Astrocyte of the spinal cord (primary cell): ENCODE results near the gene SEC14L1.

ENCODE experiments used
- DNase-seq: peaks from one replicate; pipeline ENCODE4 v3.0.0; 2011; ENCODE audit warnings: low read depth, low spot score
- H3K4me3 ChIP-seq: 2 replicates; pipeline ENCODE4 v1.5.1; 2011; ENCODE audit warnings: low read depth, mild to moderate bottlenecking, low read length, moderate library complexity
- in situ Hi-C: cut with HindIII; loops from 2 replicates; pipeline ENCODE4 v1.10.0; 2017; ENCODE audit warnings: low sequenced_read_pairs
- TF ChIP-seq, protein P1 (sequence below): IDR thresholded peaks from 2 replicates; pipeline ENCODE4 v1.5.1; 2012; ENCODE audit warnings: low read depth, mild to moderate bottlenecking, low read length, inconsistent platforms

SEC14L1 gene

DNA sequence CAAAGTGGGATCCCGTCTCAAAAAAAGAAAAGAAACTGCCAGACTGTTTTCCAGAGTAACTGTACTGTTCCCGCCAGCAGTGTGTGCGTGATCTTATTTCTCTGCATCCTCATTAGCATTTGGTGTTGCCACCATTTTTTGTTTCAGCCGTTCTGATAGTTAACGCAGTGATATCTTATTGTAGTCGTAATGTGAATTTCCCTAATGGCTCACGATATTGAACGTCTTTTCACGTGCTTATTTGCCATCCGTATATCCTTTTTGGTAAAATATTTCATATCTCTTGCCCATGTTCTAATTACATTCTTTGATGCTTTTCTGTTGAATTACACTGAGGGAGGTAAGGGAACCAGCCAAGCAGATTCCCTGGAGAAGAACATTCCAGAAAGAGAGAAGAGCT lies 92.4 kb downstream of the SEC14L1 start:
- DNase-seq, result no peak
- TF ChIP-seq, protein P1, sequence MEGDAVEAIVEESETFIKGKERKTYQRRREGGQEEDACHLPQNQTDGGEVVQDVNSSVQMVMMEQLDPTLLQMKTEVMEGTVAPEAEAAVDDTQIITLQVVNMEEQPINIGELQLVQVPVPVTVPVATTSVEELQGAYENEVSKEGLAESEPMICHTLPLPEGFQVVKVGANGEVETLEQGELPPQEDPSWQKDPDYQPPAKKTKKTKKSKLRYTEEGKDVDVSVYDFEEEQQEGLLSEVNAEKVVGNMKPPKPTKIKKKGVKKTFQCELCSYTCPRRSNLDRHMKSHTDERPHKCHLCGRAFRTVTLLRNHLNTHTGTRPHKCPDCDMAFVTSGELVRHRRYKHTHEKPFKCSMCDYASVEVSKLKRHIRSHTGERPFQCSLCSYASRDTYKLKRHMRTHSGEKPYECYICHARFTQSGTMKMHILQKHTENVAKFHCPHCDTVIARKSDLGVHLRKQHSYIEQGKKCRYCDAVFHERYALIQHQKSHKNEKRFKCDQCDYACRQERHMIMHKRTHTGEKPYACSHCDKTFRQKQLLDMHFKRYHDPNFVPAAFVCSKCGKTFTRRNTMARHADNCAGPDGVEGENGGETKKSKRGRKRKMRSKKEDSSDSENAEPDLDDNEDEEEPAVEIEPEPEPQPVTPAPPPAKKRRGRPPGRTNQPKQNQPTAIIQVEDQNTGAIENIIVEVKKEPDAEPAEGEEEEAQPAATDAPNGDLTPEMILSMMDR, result no peak
- in situ Hi-C loops, result no loop called here
- no peak overlapping the region for H3K4me3 ChIP-seq

DNA sequence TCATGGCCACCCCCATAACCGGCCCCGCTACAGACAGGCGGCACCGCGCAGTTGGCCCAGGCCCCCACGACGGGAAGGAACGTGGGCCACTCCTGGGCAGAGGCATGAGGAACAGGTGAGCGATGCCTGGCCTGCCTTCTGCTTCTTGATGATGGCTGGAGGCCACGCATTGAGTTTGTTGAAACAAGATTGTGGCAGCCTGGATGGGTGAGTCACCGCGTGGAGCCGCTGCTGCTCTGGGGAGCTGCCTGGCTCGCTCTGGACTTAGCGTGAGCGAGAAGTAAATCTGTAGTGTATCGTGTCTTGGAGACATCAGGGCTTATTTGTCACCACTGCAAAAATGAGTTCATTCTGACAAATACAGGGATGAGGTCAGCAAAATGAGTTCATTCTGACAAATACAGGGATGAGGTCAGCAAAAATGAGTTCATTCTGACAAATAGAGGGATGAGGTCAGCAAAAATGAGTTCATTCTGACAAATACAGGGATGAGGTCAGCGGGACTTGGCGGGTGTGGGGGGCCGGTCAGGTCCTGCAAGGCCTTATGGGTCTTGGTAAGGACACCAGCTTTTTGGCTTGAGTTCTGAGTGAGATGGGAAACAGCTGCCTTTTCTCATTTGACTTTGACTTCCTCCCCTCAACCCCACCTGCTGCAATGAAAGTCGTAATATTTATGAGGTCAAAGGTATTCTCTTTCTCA lies 93.0 kb downstream of the SEC14L1 start:
- peak; percentile 71 for DNase-seq
- no peak overlapping the region for H3K4me3 ChIP-seq
- TF ChIP-seq, protein P1, result no peak
- in situ Hi-C loops, result no loop called here

DNA sequence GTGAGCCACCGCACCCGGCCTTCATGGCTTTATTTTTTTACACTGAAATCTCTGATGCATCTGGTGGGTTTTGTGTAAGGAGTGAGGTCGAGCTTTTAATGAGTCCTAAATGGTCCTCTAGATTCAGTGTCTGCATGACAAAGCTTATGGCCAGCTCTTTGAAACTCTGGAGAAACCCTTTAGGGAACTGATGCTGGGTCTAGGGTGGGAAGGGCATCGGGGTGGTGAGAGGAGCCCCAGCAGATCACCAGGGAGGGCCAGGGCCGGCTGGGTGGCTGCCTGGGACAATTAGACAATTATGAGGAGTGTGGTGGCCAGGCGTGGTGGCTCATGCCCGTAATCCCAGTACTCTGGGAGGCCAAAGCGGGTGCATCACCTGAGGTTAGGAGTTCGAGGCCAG lies 93.9 kb downstream of the SEC14L1 start:
- TF ChIP-seq, protein P1, result no peak
- no peak for DNase-seq
- no peak overlapping the region for H3K4me3 ChIP-seq
- in situ Hi-C loops, result no loop called here

DNA sequence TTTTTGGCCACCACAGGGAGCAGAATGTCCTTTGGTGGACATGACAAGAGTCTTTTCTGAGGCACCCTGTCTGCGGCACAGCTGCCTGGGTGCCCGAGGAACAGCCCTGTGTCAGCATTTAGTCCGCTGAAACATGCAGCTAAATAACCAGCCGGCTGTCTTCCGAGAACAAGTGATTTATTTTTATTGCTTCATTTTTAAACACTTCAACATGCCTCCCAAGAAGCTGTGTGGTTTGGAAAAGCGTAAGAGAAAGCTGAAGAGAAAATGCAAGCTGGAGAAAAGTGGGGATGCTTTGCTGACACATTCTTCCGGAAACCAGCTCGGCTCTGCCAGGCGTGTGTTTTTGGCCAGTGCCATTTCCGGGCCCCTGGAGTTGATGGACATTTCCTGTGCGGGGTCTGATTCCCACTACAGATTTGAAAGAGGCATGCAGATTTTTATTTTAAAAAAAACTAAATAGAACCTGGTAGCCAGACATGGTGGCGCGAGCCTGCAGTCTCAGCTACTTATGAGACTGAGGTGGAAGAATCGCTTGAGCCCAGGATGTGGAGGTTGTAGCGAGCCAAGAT lies 94.7 kb downstream of the SEC14L1 start:
- TF ChIP-seq, protein P1, result no peak
- peak overlapping the region; percentile 27 for H3K4me3 ChIP-seq
- in situ Hi-C loops, result no loop called here
- DNase-seq, result peak; percentile 90

DNA sequence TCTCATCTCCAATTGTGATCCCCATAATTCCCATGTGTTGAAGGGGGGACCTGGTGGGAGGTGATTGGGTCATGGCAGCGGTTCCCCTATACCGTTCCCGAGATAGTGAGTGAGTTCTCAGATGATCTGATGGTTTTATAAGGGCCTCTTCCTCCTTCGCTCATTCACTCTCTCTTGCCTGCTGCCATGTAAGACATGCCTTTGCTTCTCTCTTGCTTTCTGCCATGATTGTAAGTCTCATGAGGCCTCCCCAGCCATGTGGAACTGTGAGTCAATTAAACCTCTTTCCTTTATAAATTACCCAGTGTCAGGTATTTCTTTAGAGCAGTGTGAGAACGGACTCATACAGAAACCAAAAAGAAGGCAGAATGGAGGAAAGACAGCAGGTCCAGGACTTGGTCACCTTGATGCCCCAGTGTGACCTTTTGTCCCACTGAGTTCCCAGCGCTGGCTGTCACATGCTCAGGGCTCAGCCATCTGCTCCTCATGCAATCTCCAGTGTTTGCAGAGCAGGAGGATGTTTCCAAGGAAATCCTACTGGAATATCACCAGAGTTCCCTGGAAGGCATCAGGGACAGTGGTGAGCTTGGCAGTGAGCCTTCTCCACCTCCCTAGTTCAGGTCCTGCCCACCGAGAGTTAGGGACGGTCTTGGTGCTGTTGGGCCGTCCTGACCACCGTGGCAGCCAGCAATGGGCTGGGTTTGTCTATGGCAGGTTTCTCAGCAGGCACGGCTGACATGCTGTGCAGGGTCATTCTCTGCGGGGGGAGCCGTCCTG lies 96.7 kb downstream of the SEC14L1 start:
- in situ Hi-C loops, result no loop called here
- no peak overlapping the region for H3K4me3 ChIP-seq

DNA sequence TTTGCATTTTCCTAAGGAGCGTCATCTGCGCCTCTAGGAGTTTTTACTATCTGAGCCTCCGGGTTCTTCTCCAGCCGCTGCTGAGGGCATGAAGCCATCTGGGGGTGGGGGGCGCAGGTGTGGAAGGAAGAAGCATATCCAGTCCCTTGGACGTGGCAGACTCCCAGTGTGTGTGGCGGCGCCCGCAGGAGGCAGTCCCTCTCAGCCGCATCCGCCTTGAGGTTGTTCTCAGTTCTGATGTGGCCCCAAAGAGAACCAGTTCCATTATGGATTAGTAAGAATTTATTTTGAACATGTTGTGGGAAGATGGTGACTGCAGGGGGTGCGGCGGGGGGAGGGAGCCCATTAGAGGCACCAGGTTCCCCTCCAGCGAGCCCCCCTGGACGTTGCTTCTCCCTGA lies 100.2 kb downstream of the SEC14L1 start:
- no peak overlapping the region for H3K4me3 ChIP-seq
- TF ChIP-seq, protein P1, result no peak
- DNase-seq, result no peak
- in situ Hi-C loops, result no loop called here

More for the DNA sequence above, 96.7 kb downstream of the SEC14L1 start:
- TF ChIP-seq, protein P1, result no peak
- DNase-seq, result no peak
